ENCODE measurements around the gene SLC44A4. TPM values are rescaled to one million over a fixed set of nuclear protein-coding genes. Genes with fewer than 3 reads are reported as not detected.

Gene SLC44A4
- total and polyA plus RNA-seq, 9 of the 15 experiments (the other 6 are each of a cell fraction or from before 2014, with no cell fraction given), result 7.9 to 18.6 (median 11.2) TPM

- no peak for TF ChIP-seq TFE3 (CRISPR knock-in tag; IDR thresholded peaks at IDR 0.05)
- peak; percentile 96; the same call in 1 of the 2 replicates for TF ChIP-seq NR1H2 (CRISPR knock-in tag; IDR thresholded peaks at IDR 0.05)
- peak; percentile 66 for TF ChIP-seq MAX (CRISPR knock-in tag; IDR thresholded peaks at IDR 0.05)
- TF ChIP-seq SPI1 (IDR thresholded peaks at IDR 0.05; ENCODE audit: borderline replicate concordance, low read depth, low read length), result no peak
- peak; percentile 44 for TF ChIP-seq STAT5A (IDR thresholded peaks at IDR 0.05; ENCODE audit: borderline replicate concordance, low read length)
- TF ChIP-seq ZMIZ1 (IDR thresholded peaks at IDR 0.05; ENCODE audit: low read depth in 2 of 2, low read length in 2 of 2), result peak; percentile 46 to 79; a peak in 3 of 4 replicates
- TF ChIP-seq KLF13 (tag; IDR thresholded peaks at IDR 0.05; ENCODE audit: borderline replicate concordance, low read depth), result peak; percentile 47; the same call in 1 of the 2 replicates
- peak; percentile 92 for TF ChIP-seq HMG20B (CRISPR knock-in tag; IDR thresholded peaks at IDR 0.05)
- no peak for TF ChIP-seq MXD1 (CRISPR knock-in tag; IDR thresholded peaks at IDR 0.05; ENCODE audit: borderline replicate concordance, poor library complexity, severe bottlenecking)
- TF ChIP-seq DLX4 (CRISPR knock-in tag; IDR thresholded peaks at IDR 0.05), result 0 out of 2 replicates have a peak, but pooled peaks have one; percentile 54
- peak in 1 of 2 experiments; percentile 85; a peak in 2 of 4 replicates for TF ChIP-seq KDM4B (IDR thresholded peaks at IDR 0.05; ENCODE audit: borderline replicate concordance in 2 of 2, low read depth in 1 of 2)
- peak; percentile 93 for TF ChIP-seq TGIF2 (CRISPR knock-in tag; IDR thresholded peaks at IDR 0.05)
- no peak for TF ChIP-seq MAFK (IDR thresholded peaks at IDR 0.05; ENCODE audit: low read length)
- TF ChIP-seq HES1 (IDR thresholded peaks at IDR 0.05; ENCODE audit: low read depth), result peak; percentile 58
- no peak for TF ChIP-seq XRCC4 (IDR thresholded peaks at IDR 0.05; ENCODE audit: extremely low read depth, insufficient read depth, insufficient read length)
- peak; percentile 86 for TF ChIP-seq NFXL1 (CRISPR knock-in tag; IDR thresholded peaks at IDR 0.05)
- TF ChIP-seq ID3 (CRISPR knock-in tag; IDR thresholded peaks at IDR 0.05), result 0 out of 2 replicates have a peak, but pooled peaks have one; percentile 65
- TF ChIP-seq ID3 (tag; IDR thresholded peaks at IDR 0.05), result peak; percentile 59
Observed at GRCh38 chr6:31834367-31835250, 44.2 kb downstream of the SLC44A4 start (continued).
